ENCODE results near the gene COG3. TPM values are rescaled to one million over a fixed set of nuclear protein-coding genes. Genes with fewer than 3 reads are reported as not detected.
"Not testable (repeated sequence)": the region's sequence is repeated elsewhere in the genome, so short reads cannot be mapped to it uniquely, and the experiment has no call there.

The COG3 gene, protein sequence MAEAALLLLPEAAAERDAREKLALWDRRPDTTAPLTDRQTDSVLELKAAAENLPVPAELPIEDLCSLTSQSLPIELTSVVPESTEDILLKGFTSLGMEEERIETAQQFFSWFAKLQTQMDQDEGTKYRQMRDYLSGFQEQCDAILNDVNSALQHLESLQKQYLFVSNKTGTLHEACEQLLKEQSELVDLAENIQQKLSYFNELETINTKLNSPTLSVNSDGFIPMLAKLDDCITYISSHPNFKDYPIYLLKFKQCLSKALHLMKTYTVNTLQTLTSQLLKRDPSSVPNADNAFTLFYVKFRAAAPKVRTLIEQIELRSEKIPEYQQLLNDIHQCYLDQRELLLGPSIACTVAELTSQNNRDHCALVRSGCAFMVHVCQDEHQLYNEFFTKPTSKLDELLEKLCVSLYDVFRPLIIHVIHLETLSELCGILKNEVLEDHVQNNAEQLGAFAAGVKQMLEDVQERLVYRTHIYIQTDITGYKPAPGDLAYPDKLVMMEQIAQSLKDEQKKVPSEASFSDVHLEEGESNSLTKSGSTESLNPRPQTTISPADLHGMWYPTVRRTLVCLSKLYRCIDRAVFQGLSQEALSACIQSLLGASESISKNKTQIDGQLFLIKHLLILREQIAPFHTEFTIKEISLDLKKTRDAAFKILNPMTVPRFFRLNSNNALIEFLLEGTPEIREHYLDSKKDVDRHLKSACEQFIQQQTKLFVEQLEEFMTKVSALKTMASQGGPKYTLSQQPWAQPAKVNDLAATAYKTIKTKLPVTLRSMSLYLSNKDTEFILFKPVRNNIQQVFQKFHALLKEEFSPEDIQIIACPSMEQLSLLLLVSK
- 28.3 and 29.8 TPM in 2 replicates for total RNA-seq (2014; rRNA removed)
- 11.4 TPM for polyA plus RNA-seq (2012)

GRCh38 chr13:45464687-45465453, at the start of gene COG3:
COG3 (plus strand) TSS chr13:45464939; CDS start chr13:45465037, 98 bp downstream.
- peak; percentile 98 for DNase-seq (ENCODE audit: low read depth)

DNA sequence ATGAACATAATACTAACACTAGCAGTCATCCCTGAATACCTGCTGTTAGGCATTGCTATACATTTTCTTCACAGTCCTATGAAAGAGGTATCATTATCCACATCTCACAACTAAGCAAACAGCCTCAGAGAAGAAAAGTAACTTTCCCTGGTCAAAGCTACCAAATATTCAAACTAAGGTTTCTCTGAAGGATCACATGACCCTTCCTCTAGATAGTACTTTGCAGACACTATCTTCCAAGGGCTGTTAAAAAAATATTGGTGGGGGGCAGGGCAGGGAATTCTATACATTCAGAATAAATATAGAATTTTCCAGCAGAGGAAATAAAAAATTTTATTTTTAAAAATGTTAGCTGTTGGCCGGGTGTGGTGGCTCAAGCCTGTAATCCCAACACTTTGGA, 49.6 kb upstream of the COG3 start:
- DNase-seq (ENCODE audit: low read depth) = no peak

DNA sequence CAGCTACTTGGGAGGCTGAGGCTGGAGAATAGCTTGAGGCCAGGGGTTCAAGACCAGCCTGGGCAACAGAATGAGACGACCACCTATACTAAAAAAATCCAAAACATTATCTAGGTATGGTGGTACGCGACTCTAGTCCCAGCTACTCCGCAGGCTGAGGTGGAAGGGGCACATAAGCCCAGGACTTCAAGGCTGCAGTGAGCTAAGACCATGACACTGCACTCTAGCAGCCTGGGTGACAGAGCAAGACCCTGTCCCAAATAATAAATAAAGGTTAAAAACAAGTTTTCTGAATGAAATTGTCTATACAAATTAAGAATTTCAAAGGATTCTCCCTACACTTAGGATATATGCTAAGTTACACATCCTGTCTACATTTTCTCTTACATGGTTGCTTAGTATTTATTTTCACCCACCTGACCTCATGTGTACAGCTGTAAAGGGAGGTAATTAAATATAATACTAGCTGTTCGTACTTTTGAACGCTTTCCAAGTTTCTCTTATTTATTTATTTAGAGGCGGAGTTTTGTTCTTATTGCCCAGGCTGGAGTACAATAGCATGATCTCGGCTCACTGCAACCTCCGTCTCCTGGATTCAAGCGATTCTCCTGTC, 48.1 kb upstream of the COG3 start:
- DNase-seq (ENCODE audit: low read depth) = no peak

DNA sequence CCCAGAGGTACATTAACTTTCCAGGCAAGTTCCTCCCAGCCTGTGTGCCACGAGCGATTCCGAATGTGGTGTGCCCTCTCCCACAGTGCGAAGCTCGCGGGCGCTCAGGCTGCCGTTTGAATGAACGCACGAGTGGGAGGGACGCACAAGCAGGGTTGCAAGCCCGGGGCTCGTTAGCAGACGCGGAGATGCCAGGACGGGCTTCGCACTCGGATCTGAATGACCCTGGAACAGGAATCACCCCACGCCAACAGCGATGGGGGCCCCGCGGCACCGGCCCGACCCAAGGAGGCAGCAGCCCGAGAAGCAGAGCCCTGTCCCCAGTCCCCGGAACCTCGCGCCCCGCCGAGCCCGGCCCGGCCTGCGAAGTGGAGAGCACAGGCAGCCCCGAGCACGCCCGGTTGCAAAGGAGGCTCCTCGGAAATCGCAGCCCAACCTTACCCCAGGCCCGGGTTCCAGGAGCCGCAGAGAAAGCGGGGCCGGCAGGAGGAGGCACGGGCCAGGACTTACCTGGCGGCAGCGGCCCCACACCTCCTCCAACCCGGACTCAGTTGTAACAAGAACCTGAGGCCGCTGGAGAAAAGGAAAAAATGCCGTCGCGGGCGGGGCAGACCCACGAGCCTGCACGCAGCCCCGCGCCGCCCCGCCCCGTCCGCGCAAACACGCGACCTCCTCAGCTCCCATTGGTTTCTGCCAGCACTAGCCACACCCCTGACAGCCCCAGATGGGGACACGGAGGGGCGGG, 46.8 kb upstream of the COG3 start, which contains the start of gene SLC25A30:
TSS of gene SLC25A30 (minus strand) at position 584 of the 745 bp plus-strand sequence. CDS start 6,948 bp downstream, outside the sequence.
- DNase-seq (ENCODE audit: low read depth) = peak; percentile 89

DNA sequence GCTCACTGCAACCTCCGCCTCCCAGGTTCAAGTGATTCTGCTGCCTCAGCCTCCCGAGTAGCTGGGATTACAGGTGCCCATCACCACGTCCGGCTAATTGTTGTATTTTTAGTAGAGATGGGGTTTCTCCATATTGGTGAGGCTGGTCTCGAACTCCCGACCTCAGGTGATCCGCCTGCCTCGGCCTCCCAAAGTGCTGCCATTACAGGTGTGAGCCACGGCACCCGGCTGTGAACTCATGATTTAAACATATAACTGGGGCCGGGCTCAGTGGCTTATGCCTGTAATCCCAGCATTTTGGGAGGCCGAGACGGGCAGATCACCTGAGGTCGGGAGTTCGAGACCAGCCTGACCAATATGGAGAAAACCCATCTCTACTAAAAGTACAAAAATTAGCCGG, 45.4 kb upstream of the COG3 start:
- not testable (repeated sequence) for DNase-seq (ENCODE audit: low read depth)

- DNase-seq (ENCODE audit: low read depth) = no peak
Measured at GRCh38 chr13:45419945-45420344, 44.8 kb upstream of the COG3 start.

- no peak for DNase-seq (ENCODE audit: low read depth)
Measured at GRCh38 chr13:45422731-45423292, 41.9 kb upstream of the COG3 start.

- not testable (repeated sequence) for DNase-seq (ENCODE audit: low read depth)
Measured at GRCh38 chr13:45426056-45426841, 38.5 kb upstream of the COG3 start.

GRCh38 chr13:45432737-45433380, 31.9 kb upstream of the COG3 start:
- DNase-seq (ENCODE audit: low read depth) = no peak

DNA sequence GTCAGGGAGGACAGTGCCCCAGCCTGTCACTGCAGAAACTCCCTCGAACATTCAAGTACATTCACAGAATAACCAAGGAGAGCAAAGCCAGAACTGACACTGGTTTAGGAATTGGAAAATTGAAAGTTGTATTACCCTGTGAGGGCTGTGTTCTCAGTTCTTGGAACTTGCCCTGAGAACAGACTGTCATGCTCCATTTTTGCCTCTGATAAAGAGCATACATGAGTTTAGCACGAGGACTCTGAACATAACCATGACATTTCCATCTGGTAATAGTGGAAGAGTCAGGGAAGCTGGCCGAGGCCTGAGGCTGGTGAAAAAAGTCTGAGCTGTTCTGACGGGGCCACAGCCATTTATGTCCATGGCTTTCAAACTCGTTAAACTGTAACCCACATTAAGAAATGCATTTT, 31.4 kb upstream of the COG3 start:
- DNase-seq (ENCODE audit: low read depth) = no peak

- DNase-seq (ENCODE audit: low read depth) = no peak
Measured at GRCh38 chr13:45434556-45435371, 30.0 kb upstream of the COG3 start.

DNA sequence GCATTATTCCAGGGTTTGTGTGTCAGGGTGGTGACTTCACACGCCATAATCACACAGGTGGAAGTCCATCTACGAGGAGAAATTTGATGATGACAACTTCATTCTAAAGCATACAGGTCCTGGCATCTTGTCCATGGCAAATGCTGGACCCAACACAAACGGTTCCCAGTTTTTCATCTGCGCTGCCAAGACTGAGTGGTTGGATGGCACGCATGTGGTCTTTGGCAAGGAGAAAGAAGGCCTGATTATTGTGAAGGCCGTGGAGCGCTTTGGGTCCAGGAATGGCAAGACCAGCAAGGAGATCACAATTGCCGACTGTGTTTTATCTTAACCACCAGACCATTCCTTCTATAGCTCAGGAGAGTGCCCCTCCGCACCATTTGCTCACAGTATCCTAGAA, 28.4 kb upstream of the COG3 start:
- DNase-seq (ENCODE audit: low read depth) = no peak

- no peak for DNase-seq (ENCODE audit: low read depth)
Measured at GRCh38 chr13:45436953-45437352, 27.8 kb upstream of the COG3 start.

DNA sequence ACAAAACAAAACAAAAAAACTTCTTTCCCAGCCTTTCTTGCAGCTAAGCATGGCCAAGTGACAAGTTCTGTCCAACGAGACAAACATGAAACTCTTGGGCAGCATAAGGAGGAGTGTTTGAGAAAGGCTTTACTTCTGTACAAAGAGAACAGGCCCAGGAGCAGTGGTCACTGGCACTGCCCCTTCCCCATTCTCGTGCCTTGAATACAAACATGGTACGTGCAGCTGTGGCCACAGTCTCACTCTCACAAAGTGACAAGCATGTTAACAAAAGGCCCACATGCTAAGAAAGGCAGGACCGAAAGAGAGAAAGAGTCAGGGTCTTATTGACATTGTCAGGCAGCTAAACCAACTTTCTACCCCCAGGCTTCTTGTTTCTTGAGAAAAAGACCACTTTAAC, 26.8 kb upstream of the COG3 start:
- no peak for DNase-seq (ENCODE audit: low read depth)

DNA sequence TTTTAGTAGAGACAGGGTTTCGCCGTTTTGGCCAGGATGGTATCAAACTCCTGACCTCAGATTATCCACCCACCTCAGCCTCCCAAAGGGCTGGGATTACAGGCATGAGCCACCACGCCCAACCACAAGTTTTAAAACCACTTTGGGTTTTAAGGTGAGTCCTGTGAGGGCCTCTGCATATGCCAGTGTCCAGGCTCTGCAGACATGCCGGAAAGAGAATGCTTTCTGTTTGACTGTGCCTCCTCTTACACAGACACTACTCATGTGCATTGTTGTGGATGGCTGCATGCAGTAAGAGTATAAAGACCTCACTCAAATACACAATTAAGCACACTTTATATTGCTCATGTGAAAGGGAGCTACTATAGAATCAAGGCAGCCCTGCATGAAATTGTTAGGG, 25.7 kb upstream of the COG3 start:
- DNase-seq (ENCODE audit: low read depth) = no peak

DNA sequence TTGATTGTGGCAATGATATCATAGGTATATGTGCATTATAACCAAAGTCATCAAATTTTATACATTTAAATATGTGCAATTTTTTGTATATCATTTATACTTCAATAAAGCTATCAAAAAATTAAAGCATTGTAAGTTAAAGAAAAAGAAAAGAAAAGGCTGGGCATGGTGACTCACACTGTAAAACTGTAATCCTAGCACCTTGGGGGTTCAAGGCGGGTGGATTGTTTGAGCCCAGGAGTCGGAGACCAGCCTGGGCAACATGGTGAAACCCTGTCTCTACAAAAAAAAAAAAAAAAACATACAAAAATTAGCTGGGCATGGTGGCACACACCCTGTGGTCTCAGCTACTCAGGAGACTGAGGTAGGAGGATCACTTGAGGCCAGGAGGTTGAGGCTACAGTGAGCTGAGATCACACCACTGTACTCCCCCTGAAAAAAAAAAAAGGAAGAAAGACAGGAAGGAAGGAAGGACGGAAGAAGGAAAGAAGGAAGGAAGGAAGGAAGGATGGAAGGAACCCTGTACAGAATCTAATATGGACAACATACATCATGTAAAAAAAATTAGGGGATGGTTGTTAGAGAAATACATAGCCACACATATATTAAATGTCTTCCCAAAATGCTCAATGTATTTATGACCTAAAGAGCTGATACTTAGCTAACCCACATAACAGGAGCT, 24.8 kb upstream of the COG3 start:
- peak; percentile 38 for DNase-seq (ENCODE audit: low read depth)

DNA sequence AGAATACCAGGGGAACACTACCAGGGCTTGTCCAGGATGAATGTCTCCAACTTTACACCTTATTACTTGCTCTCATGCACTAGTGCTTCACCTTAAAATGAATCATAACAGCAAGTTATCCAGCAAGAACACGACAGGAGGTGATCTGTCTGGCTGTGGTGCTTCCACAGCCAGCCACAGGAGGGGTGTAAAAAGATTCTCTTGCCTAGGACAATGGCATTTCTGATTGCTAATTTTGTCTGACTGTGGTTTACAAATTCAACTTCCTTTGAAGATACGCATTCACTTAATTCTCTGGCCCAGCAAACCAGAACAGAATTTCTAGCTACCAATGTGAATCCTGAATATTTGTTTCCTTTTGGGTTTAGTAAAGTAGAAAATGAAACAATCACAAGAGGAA, 23.1 kb upstream of the COG3 start:
- peak; percentile 64 for DNase-seq (ENCODE audit: low read depth)
